HL-60 (cell line): Measurements from ENCODE around the gene ANAPC2.

Source experiments
- GABPA ChIP-seq: IDR thresholded peaks from 2 replicates; pipeline ENCODE4 v1.6.1; 2012; ENCODE audit warnings: low read depth
- POLR2AphosphoS5 ChIP-seq: IDR thresholded peaks from 2 replicates; pipeline ENCODE4 v1.6.1; 2012; ENCODE audit warnings: low read depth
- TF ChIP-seq, protein P1 (sequence below): IDR thresholded peaks from one replicate; pipeline ENCODE4 v1.5.1; 2011; ENCODE audit warnings: low read length, control low read depth, inconsistent platforms; ENCODE audit not compliant: insufficient read depth

DNA sequence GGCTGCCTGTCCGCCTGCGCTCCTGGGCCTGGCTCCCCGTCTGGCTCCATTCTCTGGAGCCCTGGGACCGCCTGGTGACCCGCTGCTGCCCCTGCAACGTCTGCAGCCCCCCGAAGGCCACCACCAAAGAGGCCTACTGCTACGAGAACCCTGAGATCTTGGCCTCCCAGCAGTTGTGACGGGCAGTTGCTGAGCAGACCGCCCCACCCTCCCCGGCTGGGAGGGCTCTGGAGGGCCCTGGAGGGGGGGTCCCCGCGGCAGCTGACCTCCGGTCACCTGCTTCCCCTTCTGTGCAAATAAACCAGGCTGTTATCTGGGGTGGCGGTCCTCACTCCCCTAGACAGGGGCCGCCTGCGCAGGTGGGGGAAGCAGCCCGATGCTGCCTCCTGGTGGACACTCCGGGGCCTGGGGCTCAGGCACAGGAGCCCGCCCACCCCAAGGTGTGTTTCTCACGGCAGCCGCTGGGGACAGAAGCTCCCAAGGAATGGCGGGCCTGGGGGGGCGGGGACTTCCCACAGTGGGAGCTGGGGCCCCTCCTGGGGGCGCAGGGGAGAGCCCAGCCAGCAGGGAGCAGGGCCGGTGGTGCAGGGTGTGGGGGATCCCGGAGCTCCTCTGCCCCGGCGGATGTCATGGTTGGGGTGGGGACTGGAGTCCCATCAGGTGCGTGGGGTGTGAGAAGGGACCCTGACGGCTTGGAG is 48.0 kb upstream of the ANAPC2 start:
- TF ChIP-seq, protein P1, sequence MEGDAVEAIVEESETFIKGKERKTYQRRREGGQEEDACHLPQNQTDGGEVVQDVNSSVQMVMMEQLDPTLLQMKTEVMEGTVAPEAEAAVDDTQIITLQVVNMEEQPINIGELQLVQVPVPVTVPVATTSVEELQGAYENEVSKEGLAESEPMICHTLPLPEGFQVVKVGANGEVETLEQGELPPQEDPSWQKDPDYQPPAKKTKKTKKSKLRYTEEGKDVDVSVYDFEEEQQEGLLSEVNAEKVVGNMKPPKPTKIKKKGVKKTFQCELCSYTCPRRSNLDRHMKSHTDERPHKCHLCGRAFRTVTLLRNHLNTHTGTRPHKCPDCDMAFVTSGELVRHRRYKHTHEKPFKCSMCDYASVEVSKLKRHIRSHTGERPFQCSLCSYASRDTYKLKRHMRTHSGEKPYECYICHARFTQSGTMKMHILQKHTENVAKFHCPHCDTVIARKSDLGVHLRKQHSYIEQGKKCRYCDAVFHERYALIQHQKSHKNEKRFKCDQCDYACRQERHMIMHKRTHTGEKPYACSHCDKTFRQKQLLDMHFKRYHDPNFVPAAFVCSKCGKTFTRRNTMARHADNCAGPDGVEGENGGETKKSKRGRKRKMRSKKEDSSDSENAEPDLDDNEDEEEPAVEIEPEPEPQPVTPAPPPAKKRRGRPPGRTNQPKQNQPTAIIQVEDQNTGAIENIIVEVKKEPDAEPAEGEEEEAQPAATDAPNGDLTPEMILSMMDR: peak; percentile 89
- TF ChIP-seq GABPA (no peak), POLR2AphosphoS5 (no peak)
